H1 (cell line): ENCODE results near the gene MKLN1. TPM values are rescaled to one million over a fixed set of nuclear protein-coding genes. Genes with fewer than 3 reads are reported as not detected.

Experiments
- E2F6 ChIP-seq: IDR thresholded peaks from 2 replicates; pipeline ENCODE4 v1.6.1; 2012; ENCODE audit warnings: inconsistent platforms
- MAFK ChIP-seq: IDR thresholded peaks from 2 replicates; pipeline ENCODE4 v1.6.1; 2012; ENCODE audit warnings: low read depth, mild to moderate bottlenecking, improper control_type of control experiment, low read length
- PHF8 ChIP-seq: fragments of 200-600 bp; sonication (generic); conservative IDR thresholded peaks from 2 replicates; pipeline ENCODE4 v1.7.1; 2012; ENCODE audit warnings: low read depth, mild to moderate bottlenecking, inconsistent platforms, low read length, moderate library complexity
- POLR2AphosphoS5 ChIP-seq: IDR thresholded peaks from 2 replicates; pipeline ENCODE4 v1.6.1; 2011; ENCODE audit warnings: low read depth, low read length
- POU5F1 ChIP-seq: IDR thresholded peaks from 2 replicates; pipeline ENCODE4 v1.6.1; 2011; ENCODE audit warnings: low read depth, mild to moderate bottlenecking, low read length, moderate library complexity
- SIRT6 ChIP-seq: IDR thresholded peaks from one replicate; pipeline ENCODE4 v1.7.1; 2012; ENCODE audit warnings: low read length, inconsistent platforms
- SIX5 ChIP-seq: IDR thresholded peaks from 2 replicates; pipeline ENCODE4 v1.6.1; 2011; ENCODE audit warnings: mild to moderate bottlenecking, low read depth, low read length
- TAF7 ChIP-seq: optimal IDR thresholded peaks from 2 replicates; pipeline ENCODE3; 2011; ENCODE audit warnings: low read depth, mild to moderate bottlenecking, inconsistent platforms, low read length, moderate library complexity, borderline replicate concordance
- ZNF274 ChIP-seq: IDR thresholded peaks from 2 replicates; pipeline ENCODE4 v1.7.0; 2012; ENCODE audit warnings: low read length, borderline replicate concordance; ENCODE audit errors: extremely low read depth
- polyA plus RNA-seq, 7 experiments: library from polyadenylated mRNA; depleted of rRNA in 3 of 7; stranded (reverse) in 5 of 7; unstranded in 2 of 7; fragments of >200 nt in 5 of 7; fragments of 200-250 nt in 2 of 7; gene quantifications; 1 replicate in 5 of 7; 2 replicates in 1 of 7; 4 replicates in 1 of 7; pipeline versions ENCODE4 v1.2.1 to v1.2.3, GENCODE V29; 2011 to 2013; ENCODE audit warnings: missing spikeins in 2 of 7, mixed read lengths in 2 of 7
- total RNA-seq: library from RNA; stranded (reverse); fragmentation: NEBNext Ultra II Directional; extraction: Animal tissue kit (Norgen Biotek cat#: 25700); gene quantifications from 2 replicates; pipeline ENCODE4 v1.2.1, GENCODE V29; 2021

Gene MKLN1
- total and polyA plus RNA-seq, 2 of the 8 experiments (the other 6 are each of a cell fraction or from before 2014, with no cell fraction given): 22.3 to 50.9 TPM

- no peak for TF ChIP-seq MAFK
- no peak for TF ChIP-seq PHF8
- no peak for TF ChIP-seq POU5F1
- no peak for TF ChIP-seq ZNF274
- TF ChIP-seq TAF7: no peak
- no peak for TF ChIP-seq E2F6
- TF ChIP-seq POLR2AphosphoS5: no peak
- TF ChIP-seq SIRT6: no peak
- no peak for TF ChIP-seq SIX5
These were observed 31.0 kb downstream of the MKLN1 start (continued) for GRCh38 chr7:131358636-131359035.
